IPS DF 6.9 (cell line): ENCODE measurements around the gene PARD3B.

Experiments
- DNase-seq: peaks from one replicate; pipeline ENCODE4 v3.0.0-alpha.2; 2013; ENCODE audit warnings: low read depth, low spot score
- H3K27ac ChIP-seq: one replicate; pipeline ENCODE4 v1.5.1; 2013; ENCODE audit warnings: low read length, control low read depth
- H3K27me3 ChIP-seq: 2 replicates; pipeline ENCODE4 v1.6.1; 2013; ENCODE audit warnings: mild to moderate bottlenecking, low read length; ENCODE audit not compliant: control insufficient read depth, insufficient read depth
- H3K36me3 ChIP-seq: 2 replicates; pipeline ENCODE4 v1.6.1; 2013; ENCODE audit warnings: low read length; ENCODE audit not compliant: control insufficient read depth, insufficient read depth
- H3K4me1 ChIP-seq: 2 replicates; pipeline ENCODE4 v1.6.1; 2013; ENCODE audit warnings: low read length; ENCODE audit not compliant: control insufficient read depth, insufficient read depth
- H3K4me3 ChIP-seq: 2 replicates; pipeline ENCODE4 v1.5.1; 2013; ENCODE audit warnings: mild to moderate bottlenecking, low read length
- H3K9me3 ChIP-seq: 2 replicates; pipeline ENCODE4 v1.6.1; 2013; ENCODE audit warnings: low read length, inconsistent platforms; ENCODE audit not compliant: control insufficient read depth, insufficient read depth
- WGBS: extraction: QIAGEN DNeasy Blood & Tissue Kit; methylation state at CpG from one replicate; pipeline ENCODE4 v1.1.7; 2013; ENCODE audit warnings: mixed read lengths, missing lambda C conversion rate; ENCODE audit not compliant: insufficient read length, insufficient coverage; 5-methylcytosine and 5-hydroxymethylcytosine counted together

Gene PARD3B

GRCh38 chr2:205190528-205190927, 645.3 kb downstream of the PARD3B start:
- H3K27ac ChIP-seq, result no peak overlapping the region
- no peaks in the 10 kb centered on the region for H3K4me1 ChIP-seq
- no peaks in the 10 kb centered on the region for H3K9me3 ChIP-seq
- H3K36me3 ChIP-seq, result no peaks in the 10 kb centered on the region
- no peaks in the 10 kb centered on the region for H3K27me3 ChIP-seq
- H3K4me3 ChIP-seq, result no peak overlapping the region
- DNase-seq, result no peak
- WGBS, result no CpG with 5 or more reads among the region's 2 CpGs

- H3K27me3 ChIP-seq, result no peaks in the 10 kb centered on the region
- DNase-seq, result no peak
- no CpG with 5 or more reads among the region's 5 CpGs for WGBS
- 0 out of 2 replicates have a peak, but pooled peaks cover 2% of the 10 kb centered on the region for H3K4me1 ChIP-seq
- H3K27ac ChIP-seq, result no peak overlapping the region
- no peak overlapping the region for H3K4me3 ChIP-seq
- H3K36me3 ChIP-seq, result no peaks in the 10 kb centered on the region
- no peaks in the 10 kb centered on the region for H3K9me3 ChIP-seq
These were observed 648.0 kb downstream of the PARD3B start for GRCh38 chr2:205193125-205193835.

- no CpG with 5 or more reads among the region's 4 CpGs for WGBS
- Histone ChIP-seq H3K36me3 (no peaks in the 10 kb centered on the region), H3K4me1 (0 out of 2 replicates have a peak, but pooled peaks cover 2% of the 10 kb centered on the region)
These were observed 648.6 kb downstream of the PARD3B start for GRCh38 chr2:205193836-205194228.

GRCh38 chr2:205197468-205198139, 652.3 kb downstream of the PARD3B start:
- no peak for DNase-seq
- no peaks in the 10 kb centered on the region for H3K9me3 ChIP-seq
- H3K27ac ChIP-seq, result peak overlapping the region; percentile 26
- no peaks in the 10 kb centered on the region for H3K27me3 ChIP-seq
- no peaks in the 10 kb centered on the region for H3K36me3 ChIP-seq
- no peak overlapping the region for H3K4me3 ChIP-seq
- H3K4me1 ChIP-seq, result peaks cover 2% of the 10 kb centered on the region; the same call in 1 of the 2 replicates

More at GRCh38 chr2:205193836-205194228, 648.6 kb downstream of the PARD3B start:
- no peak overlapping the region for H3K27ac ChIP-seq
- no peak overlapping the region for H3K4me3 ChIP-seq
- DNase-seq, result no peak
- no peaks in the 10 kb centered on the region for H3K9me3 ChIP-seq
- no peaks in the 10 kb centered on the region for H3K27me3 ChIP-seq

- no CpG with 5 or more reads among the region's 3 CpGs for WGBS
- Histone ChIP-seq H3K27me3 (no peaks in the 10 kb centered on the region), H3K4me1 (peaks cover 2% of the 10 kb centered on the region; the same call in 1 of the 2 replicates), H3K36me3 (no peaks in the 10 kb centered on the region), H3K9me3 (no peaks in the 10 kb centered on the region), H3K27ac (peak overlapping the region; percentile 26), H3K4me3 (no peak overlapping the region)
- DNase-seq, result no peak
These were observed 652.9 kb downstream of the PARD3B start for GRCh38 chr2:205198140-205198525.

GRCh38 chr2:205199165-205199850, 654.0 kb downstream of the PARD3B start:
- no CpG with 5 or more reads among the region's 6 CpGs for WGBS
- no peaks in the 10 kb centered on the region for H3K9me3 ChIP-seq
- H3K4me1 ChIP-seq, result peaks cover 2% of the 10 kb centered on the region; the same call in 1 of the 2 replicates
- no peaks in the 10 kb centered on the region for H3K27me3 ChIP-seq
- no peaks in the 10 kb centered on the region for H3K36me3 ChIP-seq
- no peak overlapping the region for H3K4me3 ChIP-seq
- DNase-seq, result no peak
- no peak overlapping the region for H3K27ac ChIP-seq

- no peak for DNase-seq
- Histone ChIP-seq H3K9me3 (no peaks in the 10 kb centered on the region), H3K4me1 (no peaks in the 10 kb centered on the region), H3K27me3 (no peaks in the 10 kb centered on the region), H3K4me3 (no peak overlapping the region), H3K27ac (no peak overlapping the region), H3K36me3 (no peaks in the 10 kb centered on the region)
- no CpG with 5 or more reads among the region's 2 CpGs for WGBS
These were observed 665.2 kb downstream of the PARD3B start for GRCh38 chr2:205210494-205210893.

GRCh38 chr2:205212357-205212756, 667.1 kb downstream of the PARD3B start:
- Histone ChIP-seq H3K9me3 (no peaks in the 10 kb centered on the region), H3K4me1 (no peaks in the 10 kb centered on the region), H3K27me3 (no peaks in the 10 kb centered on the region), H3K36me3 (no peaks in the 10 kb centered on the region), H3K27ac (no peak overlapping the region), H3K4me3 (no peak overlapping the region)
- no CpG with 5 or more reads among the region's 2 CpGs for WGBS
- DNase-seq, result no peak

- no CpG with 5 or more reads among the region's 5 CpGs for WGBS
- DNase-seq, result no peak
- H3K27me3 ChIP-seq, result no peaks in the 10 kb centered on the region
These were observed 670.8 kb downstream of the PARD3B start for GRCh38 chr2:205216092-205216491.

GRCh38 chr2:205216580-205216979, 671.3 kb downstream of the PARD3B start:
- Histone ChIP-seq H3K4me3 (no peak overlapping the region), H3K27me3 (no peaks in the 10 kb centered on the region), H3K27ac (no peak overlapping the region), H3K36me3 (no peaks in the 10 kb centered on the region), H3K9me3 (no peaks in the 10 kb centered on the region), H3K4me1 (no peaks in the 10 kb centered on the region)
- WGBS, result no CpG with 5 or more reads among the region's 5 CpGs
- no peak for DNase-seq

More at GRCh38 chr2:205216092-205216491, 670.8 kb downstream of the PARD3B start:
- Histone ChIP-seq H3K36me3 (no peaks in the 10 kb centered on the region), H3K9me3 (no peaks in the 10 kb centered on the region), H3K4me3 (no peak overlapping the region), H3K4me1 (no peaks in the 10 kb centered on the region), H3K27ac (no peak overlapping the region)
